ENCODE measurements around the gene SOS1.

DNA sequence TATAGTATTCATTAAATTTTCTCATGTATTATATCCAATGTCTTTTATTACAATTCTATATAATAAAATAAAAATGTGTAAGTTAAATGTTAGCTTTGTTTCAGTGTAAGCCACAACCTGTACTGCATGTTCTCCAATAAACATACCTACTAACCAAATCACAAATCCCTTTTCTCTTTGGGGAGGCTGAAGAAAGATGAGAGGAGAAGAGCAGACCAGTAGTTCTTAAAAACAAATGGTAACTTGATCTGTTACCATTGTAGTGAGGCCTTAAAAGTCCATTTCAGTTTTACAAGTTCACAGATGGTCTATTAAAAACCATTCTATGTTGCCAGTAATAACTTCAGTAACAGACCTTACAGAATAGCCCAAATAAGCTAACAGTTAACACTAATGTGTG lies 100.5 kb downstream of the SOS1 start:
- TF ChIP-seq, protein P1, sequence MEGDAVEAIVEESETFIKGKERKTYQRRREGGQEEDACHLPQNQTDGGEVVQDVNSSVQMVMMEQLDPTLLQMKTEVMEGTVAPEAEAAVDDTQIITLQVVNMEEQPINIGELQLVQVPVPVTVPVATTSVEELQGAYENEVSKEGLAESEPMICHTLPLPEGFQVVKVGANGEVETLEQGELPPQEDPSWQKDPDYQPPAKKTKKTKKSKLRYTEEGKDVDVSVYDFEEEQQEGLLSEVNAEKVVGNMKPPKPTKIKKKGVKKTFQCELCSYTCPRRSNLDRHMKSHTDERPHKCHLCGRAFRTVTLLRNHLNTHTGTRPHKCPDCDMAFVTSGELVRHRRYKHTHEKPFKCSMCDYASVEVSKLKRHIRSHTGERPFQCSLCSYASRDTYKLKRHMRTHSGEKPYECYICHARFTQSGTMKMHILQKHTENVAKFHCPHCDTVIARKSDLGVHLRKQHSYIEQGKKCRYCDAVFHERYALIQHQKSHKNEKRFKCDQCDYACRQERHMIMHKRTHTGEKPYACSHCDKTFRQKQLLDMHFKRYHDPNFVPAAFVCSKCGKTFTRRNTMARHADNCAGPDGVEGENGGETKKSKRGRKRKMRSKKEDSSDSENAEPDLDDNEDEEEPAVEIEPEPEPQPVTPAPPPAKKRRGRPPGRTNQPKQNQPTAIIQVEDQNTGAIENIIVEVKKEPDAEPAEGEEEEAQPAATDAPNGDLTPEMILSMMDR (IDR thresholded peaks at IDR 0.05), result no peak
- no peak for TF ChIP-seq POLR2A (IDR thresholded peaks at IDR 0.05)
